Endothelial cell of umbilical vein (primary cell): ENCODE measurements around the gene AHNAK2. TPM values are rescaled to one million over a fixed set of nuclear protein-coding genes. Genes with fewer than 3 reads are reported as not detected.
"Not testable (repeated sequence)": the region's sequence is repeated elsewhere in the genome, so short reads cannot be mapped to it uniquely, and the experiment has no call there.

Experiments used
- BruUV-seq: library from RNA; stranded (reverse); fragments of 400-500 nt; replicated peaks from 2 replicates; lab custom pipeline; 2021; lab: Mats Ljungman, UMichigan
- CTCF ChIA-PET: fragments of 300-600, 350-600 bp; sonication (Branson Sonifier 250); formaldehyde crosslinking; loops from one replicate; lab custom pipeline; 2021; ENCODE audit warnings: antibody characterized with exemption, inconsistent platforms; lab: Charles Lee
- POLR2A ChIA-PET: fragments of 300-600, 350-600 bp; sonication (Branson Sonifier 250); formaldehyde crosslinking; loops from one replicate; lab custom pipeline; 2021; ENCODE audit warnings: antibody characterized with exemption, inconsistent platforms; lab: Charles Lee
- DNase-seq: peaks from one replicate; pipeline ENCODE4 v3.0.0-alpha.2; 2011; ENCODE audit warnings: low read depth, low spot score
- FAIRE-seq: peaks from 2 replicates; lab custom pipeline; 2011; peaks lifted over from hg19 to GRCh38; lab: Jason Lieb, UNC
- H2AFZ ChIP-seq: 2 replicates; pipeline ENCODE4 v1.6.0; 2012; ENCODE audit warnings: low read depth, low read length, control low read depth, inconsistent platforms
- H3K27ac ChIP-seq: 2 replicates; pipeline ENCODE4 v1.5.1; 2011; ENCODE audit warnings: low read depth, mild to moderate bottlenecking, control low read depth, low read length, moderate library complexity; ENCODE audit not compliant: insufficient read depth
- H3K27me3 ChIP-seq, 2 experiments: 2 replicates each; pipeline versions ENCODE4 v1.6.0 to v1.6.1; 2011; ENCODE audit warnings: low read length in 2 of 2, mixed read lengths in 1 of 2; ENCODE audit not compliant: control insufficient read depth in 2 of 2, insufficient read depth in 2 of 2
- H3K36me3 ChIP-seq, 2 experiments: 2 replicates in 1 of 2; 3 replicates in 1 of 2; pipeline ENCODE4 v1.5.1; 2011; ENCODE audit warnings: low read length in 2 of 2, mild to moderate bottlenecking in 1 of 2, moderate library complexity in 1 of 2; ENCODE audit not compliant: control insufficient read depth in 2 of 2, insufficient read depth in 2 of 2; ENCODE audit errors: extremely low read depth in 1 of 2
- H3K4me1 ChIP-seq: 3 replicates; pipeline ENCODE4 v1.5.1; 2011; ENCODE audit warnings: mild to moderate bottlenecking, low read length; ENCODE audit not compliant: control insufficient read depth, insufficient read depth; ENCODE audit errors: extremely low read depth
- H3K4me2 ChIP-seq: 2 replicates; pipeline ENCODE4 v1.6.1; 2011; ENCODE audit warnings: low read length, control low read depth, mixed read lengths; ENCODE audit not compliant: insufficient read depth
- H3K4me3 ChIP-seq, 3 experiments: fragments of 200-600 bp in 1 of 3; sonication (generic), shearing (Covaris generic) in 1 of 3; replicated peaks in 1 of 3; 2 replicates each; pipeline ENCODE4 v1.5.1; 2011 to 2016; ENCODE audit warnings: control low read depth in 3 of 3, low read length in 3 of 3, mild to moderate bottlenecking in 2 of 3, inconsistent platforms in 1 of 3, low read depth in 1 of 3, moderate library complexity in 1 of 3; ENCODE audit not compliant: insufficient read depth in 1 of 3
- H3K79me2 ChIP-seq: 2 replicates; pipeline ENCODE4 v1.6.0; 2012; ENCODE audit warnings: low read length, inconsistent platforms; ENCODE audit not compliant: control insufficient read depth, insufficient read depth
- H3K9ac ChIP-seq: replicated peaks from 2 replicates; pipeline ENCODE3; 2011; ENCODE audit warnings: low read length, control low read depth; ENCODE audit not compliant: insufficient read depth; ENCODE audit errors: extremely low read depth
- H3K9me1 ChIP-seq: replicated peaks from 3 replicates; pipeline ENCODE4 v1.6.0; 2011; ENCODE audit warnings: mild to moderate bottlenecking, low read length; ENCODE audit not compliant: control insufficient read depth, insufficient read depth; ENCODE audit errors: extremely low read depth
- H3K9me3 ChIP-seq: replicated peaks from 2 replicates; pipeline ENCODE4 v1.5.1; 2012; ENCODE audit warnings: low read length, inconsistent platforms; ENCODE audit not compliant: control insufficient read depth, insufficient read depth
- H4K20me1 ChIP-seq: replicated peaks from 2 replicates; pipeline ENCODE3; 2011; ENCODE audit warnings: mild to moderate bottlenecking, low read length; ENCODE audit not compliant: control insufficient read depth, insufficient read depth; ENCODE audit errors: extremely low read depth
- EZH2 ChIP-seq: IDR thresholded peaks from 2 replicates; pipeline ENCODE4 v1.6.1; 2012; ENCODE audit warnings: borderline replicate concordance, low read depth, mild to moderate bottlenecking, moderate library complexity, low read length, inconsistent platforms; ENCODE audit not compliant: severe bottlenecking
- FOS ChIP-seq: IDR thresholded peaks from 2 replicates; pipeline ENCODE4 v1.6.1; 2011; ENCODE audit warnings: mild to moderate bottlenecking, low read length, moderate library complexity, borderline replicate concordance; ENCODE audit not compliant: insufficient read depth
- POLR2A ChIP-seq: IDR thresholded peaks from 2 replicates; pipeline ENCODE4 v1.6.1; 2012; ENCODE audit warnings: low read depth, mild to moderate bottlenecking, control low read depth, low read length
- dilution Hi-C: fragments of 300-500 bp; cut with MboI; formaldehyde crosslinking; loops from one replicate; pipeline ENCODE4 v1.15.0; 2019; ENCODE audit warnings: low sequenced_read_pairs; ENCODE audit not compliant: extremely low pct_ligation_motif_present
- intact Hi-C: fragments of 100-400 bp; cut with micrococcal nuclease; formaldehyde crosslinking; loops from one replicate; pipeline ENCODE4 v1.10.0; 2022
- polyA plus RNA-seq, 4 experiments: library from polyadenylated mRNA; depleted of rRNA in 3 of 4; stranded (reverse) in 3 of 4; unstranded in 1 of 4; fragments of >200 nt; gene quantifications; 2 replicates each; pipeline versions ENCODE4 v1.2.1 to v1.2.3, GENCODE V29; 2011 to 2012; ENCODE audit warnings: missing spikeins in 1 of 4
- total RNA-seq: library from RNA; stranded (reverse); gene quantifications from 2 replicates; pipeline ENCODE4 v1.2.3, GENCODE V29; 2021
- TF ChIP-seq, protein P1 (sequence below): IDR thresholded peaks from 2 replicates; pipeline ENCODE4 v1.6.1; 2011; ENCODE audit not compliant: insufficient read depth, insufficient read length

Gene AHNAK2
- total and polyA plus RNA-seq, 2 donors (not counting 3 experiments of a cell fraction or from before 2014, with no cell fraction given): 17.7 to 68.7 TPM

DNA sequence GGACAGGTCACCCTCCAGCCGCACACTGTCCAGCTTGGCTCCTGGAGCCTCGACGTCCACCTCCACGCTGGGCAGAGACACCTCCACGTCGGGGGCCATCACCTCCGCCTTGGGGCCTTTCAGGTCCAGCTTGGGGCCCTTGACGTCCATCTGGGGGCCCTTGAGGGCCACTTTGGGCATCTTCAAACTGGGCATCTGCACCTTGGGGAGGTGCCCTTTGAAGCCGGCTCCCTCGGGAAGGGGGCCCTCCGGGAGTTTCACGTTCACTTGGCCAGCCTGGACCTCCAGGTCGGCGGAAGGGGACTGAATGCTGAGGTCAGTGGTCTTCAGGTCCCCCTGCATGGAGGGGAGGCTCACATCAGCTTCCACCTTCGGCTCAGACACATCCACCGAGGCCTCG lies 28.2 kb downstream of the AHNAK2 start:
- H3K79me2 ChIP-seq: no peaks in the 10 kb centered on the region
- H3K36me3 ChIP-seq: peaks cover 0 to 21% of the 10 kb centered on the region in 2 experiments
- POLR2A ChIA-PET: no interaction called here
- H4K20me1 ChIP-seq: no peaks in the 10 kb centered on the region
- H3K9me1 ChIP-seq: no peaks in the 10 kb centered on the region
- H3K27me3 ChIP-seq: no peaks in the 10 kb centered on the region
- no peak overlapping the region for H3K27ac ChIP-seq
- TF ChIP-seq EZH2 (no peak), POLR2A (no peak), FOS (no peak)
- TF ChIP-seq, protein P1, sequence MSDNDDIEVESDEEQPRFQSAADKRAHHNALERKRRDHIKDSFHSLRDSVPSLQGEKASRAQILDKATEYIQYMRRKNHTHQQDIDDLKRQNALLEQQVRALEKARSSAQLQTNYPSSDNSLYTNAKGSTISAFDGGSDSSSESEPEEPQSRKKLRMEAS: no peak
- dilution Hi-C loops (no loop called here), intact Hi-C loops (no loop called here)
- H2AFZ ChIP-seq: no peak overlapping the region
- H3K4me2 ChIP-seq: no peak overlapping the region
- no peak overlapping the region for H3K4me3 ChIP-seq
- H3K9me3 ChIP-seq: no peaks in the 10 kb centered on the region
- H3K9ac ChIP-seq: no peak overlapping the region
- DNase-seq (no peak), FAIRE-seq (no peak)
- BruUV-seq: no TSS peak
- H3K4me1 ChIP-seq: no peaks in the 10 kb centered on the region
- CTCF ChIA-PET: no interaction called here

DNA sequence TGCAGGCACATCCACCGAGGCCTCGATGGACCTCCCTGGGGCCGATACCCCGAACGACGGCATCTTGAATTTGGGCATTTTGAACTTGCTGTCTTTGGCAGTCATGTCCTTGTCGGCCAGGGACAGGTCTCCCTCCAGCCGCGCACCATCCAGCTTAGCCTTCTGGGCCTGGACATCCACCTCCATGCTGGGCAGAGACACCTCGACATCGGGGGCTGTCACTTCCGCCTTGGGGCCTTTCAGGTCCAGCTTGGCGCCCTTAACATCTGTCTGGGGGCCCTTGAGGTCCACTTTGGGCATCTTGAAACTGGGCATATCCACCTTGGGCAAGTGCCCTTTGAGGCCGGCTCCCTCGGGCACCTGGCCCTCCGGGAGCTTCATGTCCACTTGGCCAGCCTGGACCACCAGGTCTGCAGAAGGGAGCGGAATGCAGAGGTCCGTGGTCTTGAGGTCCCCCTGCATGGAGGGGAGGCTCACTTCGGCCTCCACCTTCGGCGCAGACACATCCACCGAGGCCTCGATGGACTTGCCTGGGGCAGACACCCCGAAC lies 28.7 kb downstream of the AHNAK2 start:
- H3K9me3 ChIP-seq, H3K4me3 ChIP-seq, H3K9ac ChIP-seq, H3K27me3 ChIP-seq, CTCF ChIA-PET, DNase-seq, dilution Hi-C loops, H3K4me1 ChIP-seq, H3K9me1 ChIP-seq, H2AFZ ChIP-seq, BruUV-seq, H3K79me2 ChIP-seq, FAIRE-seq, intact Hi-C loops, POLR2A ChIA-PET, H3K27ac ChIP-seq, H3K4me2 ChIP-seq, H4K20me1 ChIP-seq: not testable (repeated sequence)
- peaks cover 0 to 16% of the 10 kb centered on the region in 2 experiments for H3K36me3 ChIP-seq
